HuH-7 (cell line): ENCODE results near the gene TNS1.

Experiments
- DNase-seq: peaks from one replicate; pipeline ENCODE4 v3.0.0; 2011; ENCODE audit warnings: low spot score

TNS1 gene

GRCh38 chr2:217980036-217980435, 22.8 kb downstream of the TNS1 start:
- DNase-seq, result no peak

- no peak for DNase-seq
Observed at GRCh38 chr2:217979151-217979811, 23.5 kb downstream of the TNS1 start.

DNA sequence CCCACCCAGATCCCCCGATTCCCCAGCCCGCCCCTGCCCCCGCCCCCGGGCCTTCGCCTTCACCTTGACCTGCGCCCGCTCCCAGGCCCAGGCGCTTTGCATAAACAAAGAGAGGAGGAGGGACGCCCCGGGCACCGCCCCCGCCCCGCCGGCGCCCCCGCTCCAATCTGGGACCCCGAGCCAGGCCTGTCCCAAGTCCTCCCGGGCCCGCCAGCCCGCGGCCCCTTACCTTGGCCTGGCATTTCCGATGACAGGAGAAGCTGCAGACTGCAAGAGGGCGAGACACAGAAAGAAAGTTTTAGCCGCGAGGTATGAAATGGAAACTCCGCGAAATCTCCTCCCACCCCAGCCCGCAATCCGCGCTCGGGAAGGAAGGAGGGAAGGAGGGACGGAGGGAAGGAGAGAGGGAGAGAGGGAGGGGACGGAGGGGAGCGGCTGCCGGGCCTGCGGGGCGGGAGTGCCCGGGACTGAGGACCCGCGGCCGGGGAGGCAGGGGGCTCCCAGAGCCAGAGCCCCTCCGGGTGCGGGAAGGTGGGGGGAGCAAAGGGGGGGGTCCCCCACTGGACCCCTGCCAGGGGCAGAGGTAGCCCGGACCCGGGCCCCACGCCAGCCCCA, 24.2 kb downstream of the TNS1 start:
- DNase-seq, result peak; percentile 54

GRCh38 chr2:217977840-217978535, 24.8 kb downstream of the TNS1 start:
- DNase-seq, result no peak

GRCh38 chr2:217976301-217976700, 26.5 kb downstream of the TNS1 start:
- DNase-seq, result no peak

- no peak for DNase-seq
Observed at GRCh38 chr2:217975626-217976025, 27.2 kb downstream of the TNS1 start.

GRCh38 chr2:217974389-217975005, 28.3 kb downstream of the TNS1 start:
- no peak for DNase-seq

- no peak for DNase-seq
Observed at GRCh38 chr2:217973008-217973787, 29.6 kb downstream of the TNS1 start.

- DNase-seq, result no peak
Observed at GRCh38 chr2:217972490-217972889, 30.3 kb downstream of the TNS1 start.

DNA sequence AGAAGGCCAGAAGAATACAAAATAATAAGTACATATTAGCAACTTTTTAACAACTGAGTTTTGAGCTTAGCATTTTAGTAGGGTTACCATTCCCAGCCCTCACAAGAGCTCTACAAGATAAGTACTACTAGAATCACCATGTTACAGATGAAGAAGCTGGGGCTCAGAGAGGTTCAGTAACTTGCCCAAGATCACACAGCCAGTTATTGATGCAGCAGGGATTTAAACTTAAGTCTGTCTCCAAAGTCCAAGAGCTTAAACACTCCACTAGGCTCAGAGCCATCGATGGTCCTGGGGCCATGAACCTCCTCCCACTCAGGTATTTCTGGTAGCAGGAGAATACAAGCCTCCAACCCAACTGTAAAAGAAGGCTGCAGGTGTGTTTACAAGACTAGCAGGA, 30.8 kb downstream of the TNS1 start:
- DNase-seq, result no peak

DNA sequence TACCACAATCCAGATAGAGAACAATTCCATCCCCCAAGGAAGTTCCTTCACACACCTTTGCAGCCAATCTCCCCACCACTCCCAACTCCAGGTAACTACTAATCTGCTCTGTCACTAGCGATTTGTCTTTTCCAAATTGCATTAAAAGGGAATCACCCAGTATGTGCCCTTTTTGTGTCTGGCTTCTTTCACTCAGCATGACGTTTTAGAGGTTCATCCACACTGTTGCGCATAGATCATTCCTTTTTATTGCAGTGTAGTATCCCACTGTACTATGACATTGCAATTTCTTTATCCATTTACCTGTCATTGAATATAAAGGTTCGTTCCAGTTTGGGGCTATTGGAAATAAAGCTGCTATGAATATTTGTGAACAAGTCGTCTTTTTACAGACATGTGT, 31.6 kb downstream of the TNS1 start:
- DNase-seq, result no peak

GRCh38 chr2:217970206-217970605, 32.6 kb downstream of the TNS1 start:
- DNase-seq, result no peak

GRCh38 chr2:217969588-217969987, 33.2 kb downstream of the TNS1 start:
- no peak for DNase-seq

GRCh38 chr2:217968023-217968422, 34.8 kb downstream of the TNS1 start:
- no peak for DNase-seq

DNA sequence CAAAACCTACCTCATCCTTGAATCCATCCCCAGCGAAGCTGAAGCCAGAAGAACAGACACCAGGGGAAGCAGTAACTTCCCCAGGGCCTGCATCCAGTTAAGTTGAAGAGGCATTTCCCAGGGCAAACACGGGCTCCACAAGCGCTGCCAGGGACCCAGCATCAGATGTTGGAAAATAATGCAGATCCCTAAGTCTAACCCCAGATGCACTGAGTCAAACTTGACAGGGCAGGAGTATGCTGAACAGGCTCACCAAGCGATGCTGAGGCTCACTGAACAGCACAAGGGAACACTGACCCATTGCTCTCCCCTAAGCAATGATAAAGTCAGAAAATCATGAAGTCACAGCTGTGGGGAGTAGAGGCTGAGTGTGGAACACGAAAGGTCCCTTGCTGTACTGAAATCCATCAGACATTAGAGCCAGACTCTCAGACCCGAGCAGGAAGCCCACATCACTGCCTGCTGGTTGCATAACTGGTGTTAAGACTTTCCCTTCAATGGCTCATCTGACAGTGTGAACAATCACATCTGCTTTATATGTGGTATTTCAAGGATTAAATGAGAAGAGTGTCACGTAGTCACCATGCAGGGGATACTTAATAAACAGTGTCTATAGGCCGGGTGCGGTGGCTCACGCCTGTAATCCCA, 36.2 kb downstream of the TNS1 start:
- DNase-seq, result no peak

DNA sequence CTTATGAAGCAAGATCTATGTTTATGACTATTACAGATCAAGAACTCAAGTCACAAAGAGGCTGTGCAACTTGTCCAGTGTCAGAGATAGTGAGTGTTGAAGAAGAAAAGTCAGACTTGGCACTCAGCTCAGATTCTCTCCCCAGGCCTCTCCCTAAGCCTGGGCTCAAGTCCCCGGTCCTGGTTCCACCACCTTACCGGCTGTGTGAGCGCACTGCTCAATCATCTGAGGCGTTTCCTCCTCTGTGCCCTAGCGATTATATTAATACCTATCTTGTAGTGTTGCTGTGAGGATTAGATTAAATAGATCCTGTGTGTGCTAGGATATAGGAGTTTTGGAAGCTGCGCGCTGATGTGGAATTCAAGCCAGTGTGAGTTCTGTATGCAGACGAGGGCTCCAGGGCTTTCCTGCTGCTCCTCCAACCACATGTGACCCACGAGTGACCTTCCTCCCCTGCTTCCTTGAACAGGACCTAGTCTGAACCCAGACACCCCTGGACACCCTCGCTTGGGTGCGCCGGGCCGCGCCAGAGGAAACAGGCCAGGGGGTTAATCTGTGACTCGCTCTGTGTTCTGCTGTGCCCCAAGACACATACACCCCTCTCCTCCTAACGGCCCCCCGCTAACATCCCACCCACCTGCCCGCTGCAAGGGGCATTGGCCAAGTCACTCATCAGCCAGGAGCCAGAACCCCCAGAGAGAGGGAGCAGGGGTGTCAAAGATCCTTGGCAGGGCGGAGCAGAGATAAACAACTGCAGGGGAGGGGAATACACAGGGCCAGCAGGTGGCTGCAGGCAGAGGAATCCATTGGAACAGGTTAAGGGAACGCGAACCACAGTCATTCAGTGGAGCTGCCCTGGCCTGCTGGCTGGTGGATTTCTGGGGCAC, 38.3 kb downstream of the TNS1 start:
- no peak for DNase-seq

GRCh38 chr2:217960351-217960750, 42.4 kb downstream of the TNS1 start:
- no peak for DNase-seq

- DNase-seq, result no peak
Observed at GRCh38 chr2:217959723-217960122, 43.1 kb downstream of the TNS1 start.

DNA sequence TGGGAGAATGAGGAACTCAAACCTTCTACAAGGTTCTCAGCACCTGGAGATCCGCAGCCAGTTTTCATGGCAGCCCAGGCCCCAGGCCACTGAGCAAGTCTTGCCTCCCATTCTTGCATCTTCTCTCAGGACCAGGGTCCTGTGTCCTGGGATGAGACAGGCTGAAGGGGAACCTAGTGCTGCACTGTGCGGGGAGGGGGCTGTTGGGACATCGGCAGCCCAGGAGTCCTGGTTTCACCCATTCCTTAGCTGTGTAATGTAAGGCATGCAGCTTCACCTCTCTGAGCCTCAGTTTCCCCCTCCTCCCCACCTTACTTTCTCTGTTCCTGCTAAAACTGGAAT, 43.9 kb downstream of the TNS1 start:
- DNase-seq, result no peak

DNA sequence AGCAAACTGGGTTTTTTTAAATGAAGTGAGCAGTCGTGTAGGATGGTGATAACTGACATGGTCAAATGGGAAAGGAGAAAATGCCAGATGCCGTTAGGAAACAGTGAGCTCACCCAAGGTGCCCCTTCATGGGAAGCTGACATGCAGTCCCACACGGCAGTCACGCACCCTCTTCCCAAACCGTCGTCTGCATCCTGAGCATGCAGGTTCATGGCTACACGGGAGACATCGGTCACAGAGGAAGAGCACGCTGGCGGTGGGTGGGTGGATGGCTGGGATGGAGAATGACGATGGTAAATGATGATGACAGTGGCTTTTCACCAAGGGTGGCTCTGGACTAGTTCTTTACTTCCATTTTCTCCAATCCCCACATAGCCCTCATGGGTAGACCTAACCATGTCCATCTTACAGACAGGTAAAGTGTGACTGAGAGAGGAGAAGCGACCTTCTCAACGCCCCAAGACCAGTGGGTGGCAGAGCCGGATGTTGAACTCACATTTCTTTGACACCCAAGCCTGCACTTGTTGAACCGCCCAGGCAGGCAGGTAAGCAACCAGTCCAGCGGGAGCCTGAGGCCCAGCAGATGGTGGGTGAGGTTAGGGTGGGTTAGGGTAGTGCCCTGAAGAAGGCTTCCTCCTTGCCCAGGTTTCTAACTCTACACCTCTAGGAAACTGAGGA, 44.5 kb downstream of the TNS1 start:
- no peak for DNase-seq
